Measurements from ENCODE around the gene AKR1C2.
"Not testable (repeated sequence)": the region's sequence is repeated elsewhere in the genome, so short reads cannot be mapped to it uniquely, and the experiment has no call there.

The AKR1C2 gene

DNA sequence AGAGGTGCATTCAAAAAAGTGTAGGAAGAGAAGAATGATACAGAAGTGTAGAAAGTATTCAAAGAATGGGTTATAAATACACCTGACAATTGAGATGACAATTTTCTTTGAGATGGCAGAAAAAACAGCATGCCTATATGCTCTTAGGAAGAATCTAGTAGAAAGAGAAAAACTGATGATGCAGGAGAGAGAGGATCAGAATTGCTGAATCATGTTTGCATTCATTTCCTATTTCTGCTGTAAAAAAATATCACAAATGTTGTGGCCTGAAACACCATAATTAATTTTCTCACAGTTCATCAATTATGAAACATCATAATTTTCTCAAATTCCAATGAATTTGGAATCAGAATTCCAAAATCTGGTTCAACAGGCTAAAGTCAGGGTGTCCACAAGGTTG, 50.3 kb downstream of the AKR1C2 start:
- no peak for DNase-seq

DNA sequence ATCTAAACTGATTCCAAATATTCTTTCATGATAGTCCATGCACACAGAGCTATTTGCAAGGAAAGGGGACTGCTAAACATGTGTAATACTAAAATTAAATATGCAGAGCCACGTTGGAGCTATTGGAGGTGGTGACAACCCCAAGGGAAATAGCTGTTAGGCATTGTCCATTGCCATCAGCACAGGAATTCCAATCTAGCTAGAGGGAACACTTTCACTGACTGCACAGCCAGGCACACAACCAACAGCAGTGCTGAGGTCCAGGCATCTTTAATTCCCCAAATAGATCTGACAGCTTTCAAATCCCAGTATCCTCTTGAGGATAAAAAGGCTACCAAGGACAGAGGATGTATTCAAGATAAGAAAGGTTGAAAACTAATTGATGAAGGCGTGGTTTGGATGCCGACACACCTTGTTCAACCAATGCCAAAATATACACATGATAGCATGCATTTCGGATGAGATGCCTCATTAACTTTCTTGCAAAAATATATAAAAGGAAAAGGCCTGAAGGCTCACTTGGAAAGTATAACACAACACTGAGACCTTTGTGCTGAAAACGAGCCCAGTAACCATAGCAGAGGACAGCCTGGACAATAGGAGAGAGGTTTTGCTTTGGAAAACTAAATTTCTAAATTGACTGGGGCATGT, 52.0 kb downstream of the AKR1C2 start:
- DNase-seq: not testable (repeated sequence)

DNA sequence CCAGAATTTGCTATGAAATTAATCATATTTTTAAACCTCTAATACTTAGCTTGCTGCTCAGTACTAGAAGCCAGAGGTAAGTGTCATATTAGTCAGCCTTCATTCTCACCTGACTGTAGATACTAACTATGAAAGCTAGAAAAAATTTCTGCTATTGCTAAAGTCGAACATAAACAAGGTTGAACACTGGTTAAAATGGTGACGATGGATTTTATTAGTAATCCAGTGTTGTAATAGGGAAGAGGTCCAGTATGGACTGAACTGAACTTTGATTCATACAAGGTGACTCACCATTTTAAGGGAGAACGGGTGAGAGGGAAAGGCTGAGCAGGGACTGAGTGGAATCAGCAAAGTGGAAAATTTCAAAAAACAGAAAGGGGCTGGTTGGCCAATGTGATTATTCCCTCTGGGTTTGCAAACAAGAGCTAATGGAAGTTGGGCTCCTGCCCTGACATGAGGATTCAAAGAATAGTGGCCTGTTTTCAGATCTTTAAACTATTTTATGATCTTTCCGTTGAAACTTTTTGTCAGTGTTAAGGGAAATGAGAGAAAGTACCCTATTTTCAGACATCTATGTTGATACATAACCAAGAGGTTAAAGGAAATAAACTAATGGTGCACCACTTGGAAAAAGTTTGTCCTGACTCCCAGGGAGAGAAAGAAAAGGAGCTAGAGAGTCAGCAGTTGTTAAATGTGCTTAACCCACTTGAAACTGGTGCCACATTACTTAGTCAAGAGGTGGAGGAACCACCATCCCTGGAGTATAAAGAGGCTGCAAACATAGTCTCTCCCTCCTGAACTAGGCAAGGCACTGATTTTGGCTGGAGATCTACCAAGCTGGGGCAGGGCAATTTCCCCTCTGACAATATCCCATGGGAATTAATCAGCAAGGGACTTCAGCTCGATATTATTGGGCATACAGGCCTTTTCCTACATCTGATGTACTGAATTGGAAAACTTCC, 55.7 kb downstream of the AKR1C2 start:
- DNase-seq: no peak

DNA sequence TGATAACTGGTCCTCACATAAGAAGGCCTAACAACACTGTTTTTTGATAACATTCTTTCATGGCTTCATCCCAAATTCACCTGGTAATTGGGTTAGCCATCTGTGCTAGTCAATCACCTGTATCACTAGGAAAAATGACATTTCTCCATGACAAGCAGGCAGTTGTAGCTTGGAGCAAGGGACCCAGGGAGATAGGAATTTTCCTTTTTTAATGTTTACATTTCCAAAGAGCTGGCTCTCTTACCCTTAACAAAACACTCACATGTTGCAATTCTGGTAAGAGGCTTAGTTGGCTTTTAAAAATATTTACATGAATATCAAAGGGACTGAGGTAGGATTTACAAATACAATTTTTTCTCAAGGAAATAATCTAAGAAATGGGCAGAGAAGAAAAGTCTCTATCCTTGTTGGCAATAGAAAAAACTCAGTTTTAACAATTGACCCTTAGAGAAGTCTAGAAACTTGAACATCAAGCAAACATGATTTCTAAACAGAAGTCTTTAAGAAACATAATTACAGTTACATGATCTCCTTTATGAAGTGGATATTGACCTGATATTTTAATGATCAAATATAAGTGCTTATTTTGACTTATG, 56.5 kb downstream of the AKR1C2 start:
- no peak for DNase-seq

DNA sequence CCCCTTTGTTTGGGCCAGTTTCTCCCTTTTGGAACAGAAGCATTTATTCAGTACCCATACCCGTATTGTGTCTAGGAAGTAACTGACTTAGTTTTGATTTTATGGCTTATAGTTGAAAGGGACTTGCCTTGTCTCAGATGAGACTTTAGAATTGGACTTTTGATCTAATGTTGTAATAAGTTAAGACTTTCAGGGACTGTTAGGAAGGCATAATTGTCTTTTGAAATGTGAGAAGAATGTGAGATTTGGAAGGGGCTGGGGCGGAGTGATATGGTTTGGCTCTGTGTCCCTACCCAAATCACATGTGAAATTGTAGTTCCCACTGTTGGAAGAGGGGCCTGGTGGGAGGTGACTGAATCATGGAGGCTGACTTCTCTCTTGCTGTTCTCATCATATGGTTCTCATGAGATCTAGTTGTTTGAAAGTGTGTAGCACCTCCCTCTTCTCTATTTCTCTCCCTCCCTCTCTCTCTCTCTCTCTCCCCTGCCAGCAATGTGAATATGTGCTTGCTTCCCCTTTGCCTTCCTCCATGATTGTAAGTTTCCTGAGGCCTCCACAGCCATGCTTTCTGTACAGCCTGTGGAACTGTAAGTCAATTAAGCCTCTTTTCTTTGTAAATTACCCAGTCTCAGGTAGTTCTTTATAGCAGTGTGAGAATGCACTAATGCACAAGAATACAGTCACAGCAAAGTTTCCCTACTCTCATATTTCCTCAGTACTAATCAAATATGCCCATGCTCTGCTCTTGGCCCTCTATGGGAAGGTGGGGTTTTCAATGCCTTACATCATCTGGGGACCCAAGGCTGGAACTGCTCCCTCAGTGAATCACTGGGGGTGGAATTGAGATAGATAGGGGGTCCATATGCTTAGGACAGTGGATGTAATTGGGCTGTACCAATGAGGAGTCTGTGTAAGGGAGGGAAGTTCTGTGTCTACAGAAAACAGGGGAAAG, 57.6 kb downstream of the AKR1C2 start:
- DNase-seq: no peak

DNA sequence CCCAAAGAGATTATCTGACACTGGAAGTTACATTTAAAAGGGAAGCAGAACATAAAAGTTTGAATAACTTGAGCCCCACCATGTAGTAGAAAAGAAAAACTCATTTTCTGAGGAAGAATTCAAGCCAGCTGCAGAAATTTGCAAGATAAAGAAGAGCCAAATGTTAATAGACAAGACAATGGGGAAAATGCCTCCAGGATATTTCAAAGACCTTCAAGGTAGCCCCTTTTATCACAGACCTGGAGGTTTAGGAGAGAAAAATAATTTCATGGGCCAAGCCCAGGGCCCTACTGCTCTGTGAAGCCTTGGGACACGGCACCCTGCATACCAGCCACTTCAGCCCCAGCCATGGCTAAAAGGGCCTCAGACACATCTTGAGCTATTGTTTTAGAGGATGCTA, 58.8 kb downstream of the AKR1C2 start:
- no peak for DNase-seq

DNA sequence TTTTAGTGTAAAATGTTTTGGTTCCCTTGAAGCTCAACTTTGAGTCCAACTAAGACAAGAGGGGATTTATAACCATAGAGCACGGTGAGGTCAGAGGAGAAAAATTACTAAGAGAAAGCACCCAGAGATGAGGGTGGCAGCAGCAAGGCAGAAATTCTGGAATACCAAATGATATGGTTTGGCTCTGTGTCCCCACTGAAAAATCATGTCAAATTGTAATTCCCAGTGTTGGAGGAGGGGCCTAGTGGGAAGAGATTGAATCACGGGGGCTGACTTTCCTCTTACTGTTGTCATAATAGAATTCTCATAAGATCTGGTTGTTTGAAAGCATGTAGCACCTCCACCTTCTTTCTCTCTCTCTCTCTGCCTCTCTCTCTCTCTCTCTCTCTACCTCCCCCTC, 59.8 kb downstream of the AKR1C2 start:
- DNase-seq: no peak

DNA sequence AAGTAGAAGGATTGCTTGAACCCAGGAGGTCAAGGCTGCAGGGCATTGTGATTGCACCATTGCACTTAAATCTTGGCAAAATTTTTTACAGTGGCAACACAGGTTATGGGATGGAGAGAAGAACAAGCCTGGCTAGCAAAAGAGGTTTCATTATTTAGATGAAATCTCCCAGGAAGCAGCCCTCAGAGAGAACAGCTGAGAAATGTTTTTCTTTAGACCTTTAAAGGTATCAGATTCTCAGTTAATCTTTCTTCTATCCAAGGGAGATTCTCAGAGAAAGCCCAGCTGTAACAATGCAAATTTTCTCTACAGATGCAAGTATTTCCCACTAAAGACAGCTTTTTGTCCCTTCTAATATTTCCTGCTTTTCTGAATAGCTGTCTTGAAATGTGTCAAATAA, 60.2 kb downstream of the AKR1C2 start:
- DNase-seq: not testable (repeated sequence)

DNA sequence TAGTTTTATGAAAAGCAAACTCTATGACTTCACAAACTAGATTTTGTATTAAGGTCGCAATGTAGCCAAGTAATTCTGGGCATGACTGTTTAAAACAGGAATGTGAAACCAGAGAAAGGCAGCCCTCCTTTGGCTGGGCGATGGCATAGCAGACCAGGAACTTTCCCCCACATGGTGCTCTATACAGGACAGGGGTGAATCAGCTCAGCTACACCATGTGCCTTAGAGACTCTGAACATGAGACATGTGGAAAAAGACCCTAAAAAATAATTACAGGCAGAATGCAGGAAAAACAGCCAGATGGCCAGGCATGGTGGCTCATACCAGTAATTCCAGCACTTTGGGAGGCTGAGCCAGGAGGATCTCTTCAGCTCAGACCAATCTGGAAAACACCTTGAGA, 60.7 kb downstream of the AKR1C2 start:
- DNase-seq: not testable (repeated sequence)

DNA sequence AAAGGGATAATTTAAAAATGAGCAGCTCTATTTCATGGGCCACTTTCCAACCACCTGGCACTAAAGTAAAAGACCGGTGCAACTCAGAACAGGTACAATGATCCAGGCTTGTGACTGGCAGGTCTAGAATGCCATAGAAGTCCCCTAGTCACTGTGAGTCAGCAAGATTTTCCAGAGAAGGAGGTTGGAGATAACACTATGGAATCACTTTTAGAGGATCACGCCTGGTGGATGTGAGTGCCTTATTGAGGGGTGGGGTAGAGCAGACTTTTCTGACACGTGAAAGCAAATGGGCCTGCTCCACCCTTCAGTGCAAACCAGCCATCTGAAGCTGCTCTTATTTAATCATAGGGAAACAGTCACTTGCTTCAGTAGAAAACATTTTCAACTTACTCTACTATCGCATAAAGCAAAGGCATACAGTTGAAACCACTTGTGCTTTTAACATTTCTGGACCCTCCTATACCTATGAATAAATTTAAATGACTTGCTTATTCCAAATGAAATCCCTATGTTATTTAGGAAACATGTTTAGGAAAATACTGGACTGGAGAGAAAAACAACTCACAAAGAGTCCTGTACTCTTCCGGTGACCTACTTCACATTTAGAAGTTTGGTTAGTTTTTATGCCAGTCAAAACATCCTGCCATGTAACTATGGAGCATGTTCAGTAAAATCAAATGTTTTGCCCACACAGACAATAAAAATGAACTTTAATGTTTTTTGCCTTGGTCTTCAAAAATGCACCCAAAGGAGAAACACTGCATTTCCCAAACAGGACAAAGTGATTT, 61.9 kb downstream of the AKR1C2 start:
- peak; percentile 39 for DNase-seq

DNA sequence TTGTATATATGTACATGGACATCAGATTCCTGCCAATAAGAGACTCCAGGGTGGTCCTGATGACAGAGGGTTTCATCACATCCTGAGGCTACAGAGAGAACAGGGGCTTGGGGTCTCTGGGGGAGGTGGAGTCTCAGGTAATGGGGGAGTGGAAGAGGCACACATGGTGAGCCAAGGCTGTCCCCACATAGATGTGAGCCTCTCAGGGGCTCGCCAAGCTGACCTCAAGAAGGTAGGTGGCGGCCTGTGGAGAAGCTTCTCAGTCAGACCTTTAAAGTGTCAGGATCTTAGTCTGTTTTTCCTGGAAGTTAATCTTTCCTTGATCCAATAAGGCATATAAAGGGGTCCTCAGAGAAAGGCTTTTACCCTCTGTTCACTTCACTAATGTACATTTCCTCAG, 62.7 kb downstream of the AKR1C2 start:
- not testable (repeated sequence) for DNase-seq

DNA sequence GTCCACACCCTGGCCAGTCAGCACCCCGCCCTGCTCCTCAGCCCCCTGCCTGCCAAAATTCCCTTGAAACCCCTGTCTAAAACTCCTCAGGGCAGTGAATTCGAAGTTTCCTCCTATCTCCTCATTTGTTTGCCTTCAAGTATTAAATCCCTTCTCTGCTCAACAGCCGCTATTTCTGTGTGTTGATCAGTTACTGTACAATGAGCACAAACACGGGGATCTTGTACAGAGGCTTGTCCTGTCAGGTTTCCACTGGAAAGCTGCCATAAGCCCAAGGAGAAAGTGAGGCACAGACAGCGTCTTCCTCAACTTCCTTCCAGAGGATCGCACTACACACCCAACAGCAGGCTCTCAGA, 63.6 kb downstream of the AKR1C2 start:
- DNase-seq: not testable (repeated sequence)

DNA sequence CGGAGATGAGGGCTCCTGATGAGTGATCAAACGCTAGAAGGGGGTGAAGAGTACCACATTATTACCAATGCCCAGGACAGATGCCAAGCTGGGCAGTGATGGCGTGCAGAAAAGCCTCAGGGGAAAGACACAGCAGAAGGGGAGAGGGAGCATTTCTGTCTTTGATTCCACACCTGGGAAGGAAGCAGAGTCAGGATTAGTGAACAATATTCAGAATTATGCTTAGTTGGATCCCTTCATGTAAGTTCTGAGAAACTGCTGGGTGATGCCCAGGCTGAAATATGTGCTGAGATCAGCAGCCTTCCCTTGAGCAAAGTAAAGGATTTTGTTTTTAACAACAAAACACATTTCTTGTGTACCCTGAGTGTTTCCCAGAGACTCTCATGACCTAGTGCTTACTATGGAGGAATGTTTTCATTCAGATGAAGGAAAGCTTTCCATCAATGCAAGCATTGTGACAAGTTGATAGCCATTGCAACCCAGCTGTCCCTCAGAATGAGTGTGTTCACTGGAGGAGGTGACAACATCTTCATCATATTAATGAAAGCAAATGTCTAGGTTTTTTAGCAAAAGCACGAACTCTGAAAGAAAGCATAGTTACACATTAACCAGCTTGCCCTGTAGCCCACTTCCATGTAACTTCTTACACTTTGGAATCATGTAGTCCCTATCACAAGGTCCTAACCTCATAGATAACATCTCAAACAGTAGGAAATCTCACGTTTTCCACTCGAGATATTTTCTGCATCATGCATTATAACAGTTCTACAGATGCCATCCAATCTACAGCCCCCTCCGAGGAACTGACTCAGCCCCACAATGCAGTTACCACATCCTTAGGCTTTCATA, 64.2 kb downstream of the AKR1C2 start:
- DNase-seq: no peak

All from NCI-H1436 (cell line).